Mucosa of gallbladder (tissue), 1 donor: Measurements from ENCODE around the gene PAWR. TPM values are rescaled to one million over a fixed set of nuclear protein-coding genes. Genes with fewer than 3 reads are reported as not detected.

Experiments used
- DNase-seq: peaks from one replicate; pipeline ENCODE4 v3.0.0-alpha.2; 2020; ENCODE audit warnings: low spot score
- total RNA-seq: library from RNA; stranded (reverse); gene quantifications from one replicate; pipeline ENCODE4 v1.2.1, GENCODE V29; 2021
- donor health status: DM: no; HTN: no; CAD: no.

Gene PAWR, protein sequence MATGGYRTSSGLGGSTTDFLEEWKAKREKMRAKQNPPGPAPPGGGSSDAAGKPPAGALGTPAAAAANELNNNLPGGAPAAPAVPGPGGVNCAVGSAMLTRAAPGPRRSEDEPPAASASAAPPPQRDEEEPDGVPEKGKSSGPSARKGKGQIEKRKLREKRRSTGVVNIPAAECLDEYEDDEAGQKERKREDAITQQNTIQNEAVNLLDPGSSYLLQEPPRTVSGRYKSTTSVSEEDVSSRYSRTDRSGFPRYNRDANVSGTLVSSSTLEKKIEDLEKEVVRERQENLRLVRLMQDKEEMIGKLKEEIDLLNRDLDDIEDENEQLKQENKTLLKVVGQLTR
- 123 TPM for total RNA-seq

DNA sequence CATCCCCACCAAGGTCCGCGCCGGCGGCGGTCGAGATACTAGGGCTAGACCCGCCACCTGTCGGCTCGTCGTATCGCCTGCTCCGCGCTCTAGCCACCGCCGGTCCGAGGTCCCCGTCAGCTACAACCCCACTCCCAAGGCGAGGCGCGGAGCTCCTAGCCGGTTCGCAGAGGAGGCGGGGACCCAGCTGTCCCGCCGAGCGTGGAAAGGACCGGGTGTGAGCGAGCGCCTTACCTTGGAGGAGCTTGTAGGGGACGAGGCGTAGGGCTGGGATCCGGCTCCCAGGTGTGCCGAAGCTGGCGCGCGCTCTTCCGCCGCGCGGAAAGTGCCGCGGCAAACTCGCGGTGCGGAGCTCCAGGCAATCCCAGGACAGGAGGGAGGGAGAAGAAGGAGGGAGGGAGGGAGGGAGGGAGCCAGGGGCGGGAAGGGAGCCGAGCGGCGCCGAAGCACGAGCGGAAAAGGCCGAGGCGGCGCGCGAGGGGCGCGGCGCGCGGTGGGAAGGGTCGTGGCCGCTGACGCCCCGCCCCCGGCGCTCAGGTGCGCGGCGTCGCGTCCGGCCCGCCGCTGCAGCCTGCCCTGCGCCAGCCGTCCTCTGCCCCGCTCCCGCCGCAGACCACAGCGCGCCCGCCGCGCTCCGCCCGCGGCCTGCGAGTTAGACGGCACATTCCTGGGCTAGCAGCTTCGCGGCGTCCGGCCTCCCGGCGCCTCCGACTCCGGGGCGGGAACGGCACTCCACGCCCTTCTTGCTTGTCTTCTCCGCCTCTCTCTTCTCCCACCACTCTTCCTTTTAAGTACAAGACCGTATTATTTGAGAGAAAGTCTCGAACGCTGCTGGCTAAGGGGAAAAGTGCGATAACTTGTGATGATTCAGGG, at the start of gene PAWR:
TSS of gene PAWR (minus strand) at position 327 of the 873 bp plus-strand sequence. CDS start 720 bp downstream, outside the sequence.
- peak; percentile 75 for DNase-seq

DNA sequence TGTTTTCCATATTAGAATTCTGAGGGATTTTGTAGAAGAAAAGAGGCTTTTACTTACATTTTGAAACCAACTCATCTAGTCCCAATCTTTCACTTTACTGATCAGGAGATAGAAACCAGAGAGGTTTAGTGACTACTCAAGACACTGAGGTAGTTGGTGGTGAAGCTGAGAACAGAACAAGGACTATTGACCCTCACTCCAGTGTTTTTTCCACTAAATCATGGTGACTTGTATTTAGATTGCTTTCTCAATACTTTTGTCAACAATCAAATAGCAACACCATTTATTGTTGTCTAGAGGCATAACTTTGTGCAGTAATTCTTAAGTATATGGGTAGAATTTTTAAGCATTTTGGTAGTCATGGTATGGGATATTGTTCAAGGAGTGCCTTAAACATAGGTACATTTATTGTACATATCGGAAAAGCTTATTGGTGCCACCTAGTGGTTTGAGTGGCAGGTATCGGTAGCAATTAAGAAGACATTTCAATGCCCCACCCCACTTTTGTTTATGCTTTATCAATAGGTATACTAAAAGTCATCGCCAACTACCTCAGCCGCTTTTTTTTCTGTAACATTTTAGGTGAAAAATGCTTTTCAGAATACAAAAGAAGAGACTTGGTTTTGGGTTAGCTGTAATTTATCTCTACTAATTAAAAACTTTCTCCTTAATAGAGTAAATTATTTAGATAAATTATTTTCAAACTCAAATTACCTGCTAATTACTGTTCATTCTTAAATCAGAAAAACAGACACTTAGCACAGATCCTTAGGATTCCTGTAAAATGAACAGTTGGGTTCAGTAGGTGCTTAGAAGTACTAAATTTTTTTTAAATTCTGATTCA, 47.3 kb upstream of the PAWR start:
- peak; percentile 47 for DNase-seq

- DNase-seq = no peak
Measured at GRCh38 chr12:79732638-79733037, 41.9 kb upstream of the PAWR start.

GRCh38 chr12:79725987-79726386, 35.2 kb upstream of the PAWR start:
- no peak for DNase-seq

DNA sequence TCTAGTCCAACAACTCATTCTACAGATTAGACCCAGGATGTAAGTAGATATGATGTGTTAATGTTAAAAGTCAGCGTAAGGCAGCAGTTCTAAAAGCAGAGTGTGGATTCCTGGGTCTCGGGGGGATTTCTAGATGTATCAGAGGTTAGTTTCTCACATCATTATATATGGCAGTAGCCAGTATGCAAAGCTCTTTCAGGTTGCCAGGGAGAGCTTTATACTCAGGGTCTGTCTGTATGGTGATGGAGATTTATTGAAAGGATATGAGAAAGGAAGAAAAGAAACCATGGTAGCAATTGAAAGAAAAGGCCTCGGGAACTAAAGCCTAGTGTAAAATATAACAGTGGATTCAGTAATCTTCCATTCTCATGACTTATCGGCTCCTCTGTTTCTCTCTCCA, 26.2 kb upstream of the PAWR start:
- DNase-seq = no peak

DNA sequence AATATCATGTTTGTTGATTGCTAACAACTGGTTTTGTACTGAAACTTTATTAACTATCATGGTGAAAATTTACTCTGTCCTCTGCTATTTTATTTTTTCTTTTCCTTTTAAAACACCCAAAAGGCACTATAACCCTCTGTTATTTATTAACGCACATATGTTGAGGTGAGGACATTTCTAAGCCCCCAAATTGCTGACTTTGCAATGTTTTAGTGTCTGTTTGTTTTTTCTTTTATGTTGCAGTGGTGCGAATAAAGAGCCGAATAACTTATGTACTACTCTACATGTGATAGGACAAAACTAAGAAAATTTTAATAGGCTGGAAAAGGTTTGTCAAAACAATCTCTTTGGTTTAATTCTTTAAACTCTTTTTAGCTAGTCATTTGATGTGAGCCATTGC, 24.5 kb upstream of the PAWR start:
- DNase-seq = no peak

DNA sequence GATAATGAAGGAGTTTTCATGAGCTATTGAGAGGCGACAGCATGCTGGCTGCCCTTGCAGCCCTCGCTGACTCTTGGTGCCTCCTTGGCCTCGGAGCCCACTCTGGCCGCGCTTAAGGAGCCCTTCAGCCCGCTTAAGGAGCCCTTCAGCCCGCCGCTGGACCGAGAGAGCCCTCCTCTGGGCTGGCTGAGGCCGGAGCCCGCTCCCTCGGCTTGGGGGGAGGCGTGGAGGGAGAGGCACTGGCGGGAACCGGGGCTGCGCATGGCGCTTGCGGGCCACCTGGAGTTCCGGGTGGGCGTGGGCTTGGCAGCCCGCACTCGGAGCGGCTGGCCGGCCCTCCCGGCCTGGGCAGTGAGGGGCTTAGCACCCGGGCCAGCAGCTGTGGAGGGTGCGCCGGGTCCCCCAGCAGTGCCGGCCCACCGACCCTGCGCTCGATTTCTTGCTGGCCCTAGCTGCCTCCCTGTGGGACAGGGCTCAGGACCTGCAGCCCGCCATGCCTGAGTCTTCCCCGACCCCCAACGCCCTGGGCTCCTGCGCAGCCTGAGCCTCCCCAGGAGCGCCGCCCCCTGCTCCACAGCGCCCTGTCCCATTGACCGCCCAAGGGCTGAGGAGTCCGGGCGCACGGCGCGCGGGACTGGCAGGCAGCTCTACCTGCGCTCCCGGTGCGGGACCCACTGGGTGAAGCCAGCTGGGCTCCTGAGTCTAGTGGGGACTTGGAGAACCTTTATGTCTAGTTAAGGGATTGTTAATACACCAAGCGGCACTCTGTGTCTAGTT, 20.1 kb upstream of the PAWR start:
- no peak for DNase-seq

GRCh38 chr12:79707830-79708229, 17.1 kb upstream of the PAWR start:
- DNase-seq = no peak

- no peak for DNase-seq
Measured at GRCh38 chr12:79706676-79707075, 15.9 kb upstream of the PAWR start.

DNA sequence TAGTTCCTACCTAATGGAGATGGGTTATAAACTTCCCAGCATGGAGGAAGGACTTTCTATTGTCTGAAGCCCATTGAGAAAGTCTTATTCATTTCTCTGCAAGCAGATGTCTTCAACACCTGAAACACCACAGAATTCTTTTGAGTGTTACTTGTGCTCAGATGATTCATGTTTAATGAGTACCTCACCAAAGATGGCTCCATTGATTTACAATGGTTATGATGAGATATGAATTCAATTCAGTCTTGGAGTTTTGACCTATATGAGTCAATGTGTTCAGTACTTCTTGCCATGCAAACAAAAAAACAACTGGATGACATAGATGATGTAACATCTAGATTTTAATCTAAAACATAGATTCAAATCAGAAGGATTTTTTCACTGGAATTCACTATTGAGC, 15.4 kb upstream of the PAWR start:
- DNase-seq = no peak

GRCh38 chr12:79698966-79699365, 8.2 kb upstream of the PAWR start:
- no peak for DNase-seq

GRCh38 chr12:79696416-79696815, 5.7 kb upstream of the PAWR start:
- no peak for DNase-seq

GRCh38 chr12:79692860-79693577, 2.3 kb upstream of the PAWR start:
- no peak for DNase-seq

GRCh38 chr12:79691511-79692248, 916 bp upstream of the PAWR start:
- no peak for DNase-seq

- no peak for DNase-seq
Measured at GRCh38 chr12:79690142-79690637, 574 bp downstream of the PAWR start.

DNA sequence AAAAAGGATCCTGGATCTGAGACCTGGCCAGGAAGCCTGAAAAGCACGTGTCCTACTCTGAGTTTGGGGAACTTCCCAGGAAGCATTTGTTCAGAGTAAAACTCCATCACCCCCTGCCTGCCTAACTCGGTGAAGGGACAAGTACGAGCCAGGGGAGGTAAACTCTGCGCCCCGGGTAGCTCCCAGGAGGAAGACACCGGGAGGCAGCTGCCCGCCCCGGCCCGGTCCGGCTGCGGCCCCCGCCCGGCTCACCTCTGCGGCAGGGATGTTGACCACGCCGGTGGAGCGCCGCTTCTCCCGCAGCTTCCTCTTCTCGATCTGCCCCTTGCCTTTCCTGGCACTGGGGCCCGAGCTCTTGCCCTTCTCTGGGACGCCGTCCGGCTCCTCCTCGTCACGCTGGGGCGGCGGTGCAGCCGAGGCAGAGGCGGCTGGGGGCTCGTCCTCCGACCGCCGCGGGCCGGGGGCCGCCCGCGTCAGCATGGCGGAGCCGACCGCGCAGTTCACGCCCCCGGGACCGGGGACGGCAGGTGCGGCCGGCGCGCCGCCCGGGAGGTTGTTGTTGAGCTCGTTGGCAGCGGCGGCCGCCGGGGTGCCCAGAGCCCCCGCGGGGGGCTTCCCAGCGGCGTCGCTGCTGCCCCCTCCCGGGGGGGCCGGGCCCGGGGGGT, 1.2 kb downstream of the PAWR start:
- peak; percentile 27 for DNase-seq

DNA sequence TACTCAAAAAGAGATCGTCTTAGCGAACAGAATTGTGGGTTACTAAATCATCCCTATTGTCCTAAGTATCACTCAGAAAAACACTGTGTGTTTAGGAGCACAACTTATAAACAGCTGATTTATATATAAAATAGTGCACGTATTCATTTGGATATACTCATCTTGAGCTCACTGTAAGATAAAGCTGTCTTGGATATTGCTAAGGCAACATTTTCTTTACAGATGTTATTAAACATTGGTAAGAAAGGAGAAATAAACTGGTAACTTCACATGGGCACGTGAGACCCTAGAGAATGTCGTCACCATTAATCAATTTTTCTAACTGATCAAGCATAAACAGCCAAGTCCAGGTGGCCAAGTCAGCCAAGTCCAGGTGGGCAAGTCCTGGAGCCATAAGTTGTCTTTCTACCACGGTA, 1.7 kb downstream of the PAWR start:
- no peak for DNase-seq

GRCh38 chr12:79688376-79689060, 2.2 kb downstream of the PAWR start:
- DNase-seq = no peak
